ENCODE measurements around the gene MORC1.

- TF ChIP-seq CTCF (IDR thresholded peaks at IDR 0.05; ENCODE audit: low read depth, low read length, missing input control) (peak; percentile 87), RAD21 (IDR thresholded peaks at IDR 0.05) (peak; percentile 84 to 91), REST (IDR thresholded peaks at IDR 0.05) (no peak), SP1 (IDR thresholded peaks at IDR 0.05) (no peak), TAF1 (conservative IDR thresholded peaks at IDR 0.05) (no peak), EGR1 (IDR thresholded peaks at IDR 0.05; ENCODE audit: low read depth in 2 of 2) (no peak)
These were observed 202.9 kb downstream of the MORC1 start for GRCh38 chr3:108914774-108915641.

Measured in liver (tissue), 3 donors.